Measurements from ENCODE around the gene VAC14. TPM values are rescaled to one million over a fixed set of nuclear protein-coding genes. Genes with fewer than 3 reads are reported as not detected.
"Not testable (repeated sequence)": the region's sequence is repeated elsewhere in the genome, so short reads cannot be mapped to it uniquely, and the experiment has no call there.

Gene VAC14
- total RNA-seq, 2 donors from 2014 or later, result 23.1 to 29.6 TPM

GRCh38 chr16:70680495-70681381, 120.2 kb downstream of the VAC14 start:
- H3K36me3 Mint-ChIP-seq (ENCODE audit: insufficient read depth in 2 of 2), result no peaks in the 10 kb centered on the region
- no peak overlapping the region for H3K4me3 Mint-ChIP-seq
- ATAC-seq (replicated peaks in 1 of 2) (peak in 1 of 2 donors; percentile 2), DNase-seq (no peak)
- H3K27me3 Mint-ChIP-seq (ENCODE audit: low read depth), result no peaks in the 10 kb centered on the region
- no peaks in the 10 kb centered on the region for H3K9me3 Mint-ChIP-seq
- no peaks in the 10 kb centered on the region for H3K4me1 Mint-ChIP-seq (ENCODE audit: low read depth)
- no peak overlapping the region for H3K27ac Mint-ChIP-seq

GRCh38 chr16:70679671-70680494, 121.1 kb downstream of the VAC14 start:
- no peaks in the 10 kb centered on the region for H3K27me3 Mint-ChIP-seq (ENCODE audit: low read depth)
- H3K9me3 Mint-ChIP-seq, result no peaks in the 10 kb centered on the region
- H3K4me1 Mint-ChIP-seq (ENCODE audit: low read depth), result no peaks in the 10 kb centered on the region
- H3K4me3 Mint-ChIP-seq, result no peak overlapping the region
- DNase-seq (peak in 1 of 2 donors; percentile 22), ATAC-seq (replicated peaks in 1 of 2) (peak in 1 of 2 donors; percentile 47)
- H3K27ac Mint-ChIP-seq, result no peak overlapping the region
- no peaks in the 10 kb centered on the region for H3K36me3 Mint-ChIP-seq (ENCODE audit: insufficient read depth in 2 of 2)

- Mint-ChIP-seq H3K36me3 (ENCODE audit: insufficient read depth in 2 of 2) (no peaks in the 10 kb centered on the region), H3K4me3 (no peak overlapping the region), H3K27ac (no peak overlapping the region), H3K27me3 (ENCODE audit: low read depth) (no peaks in the 10 kb centered on the region), H3K4me1 (ENCODE audit: low read depth) (no peaks in the 10 kb centered on the region), H3K9me3 (no peaks in the 10 kb centered on the region)
- ATAC-seq (replicated peaks in 1 of 2) (no peak), DNase-seq (no peak)
Measured at GRCh38 chr16:70678898-70679670, 121.9 kb downstream of the VAC14 start.

- Mint-ChIP-seq H3K4me3 (no peak overlapping the region), H3K27me3 (ENCODE audit: low read depth) (no peaks in the 10 kb centered on the region), H3K36me3 (ENCODE audit: insufficient read depth in 2 of 2) (no peaks in the 10 kb centered on the region), H3K27ac (no peak overlapping the region), H3K4me1 (ENCODE audit: low read depth) (no peaks in the 10 kb centered on the region), H3K9me3 (no peaks in the 10 kb centered on the region)
- ATAC-seq (replicated peaks in 1 of 2), result no peak
- no peak for DNase-seq
Measured at GRCh38 chr16:70678121-70678897, 122.6 kb downstream of the VAC14 start.

- Mint-ChIP-seq H3K27me3 (ENCODE audit: low read depth) (no peaks in the 10 kb centered on the region), H3K36me3 (ENCODE audit: insufficient read depth in 2 of 2) (no peaks in the 10 kb centered on the region), H3K4me3 (no peak overlapping the region), H3K27ac (no peak overlapping the region), H3K9me3 (no peaks in the 10 kb centered on the region), H3K4me1 (ENCODE audit: low read depth) (no peaks in the 10 kb centered on the region)
- no peak for ATAC-seq (replicated peaks in 1 of 2)
- no peak for DNase-seq
Measured at GRCh38 chr16:70677499-70678120, 123.3 kb downstream of the VAC14 start.

GRCh38 chr16:70676675-70677498, 124.1 kb downstream of the VAC14 start:
- Mint-ChIP-seq H3K4me1 (ENCODE audit: low read depth) (no peaks in the 10 kb centered on the region), H3K36me3 (ENCODE audit: insufficient read depth in 2 of 2) (no peaks in the 10 kb centered on the region), H3K9me3 (no peaks in the 10 kb centered on the region), H3K27ac (no peak overlapping the region), H3K27me3 (ENCODE audit: low read depth) (no peaks in the 10 kb centered on the region), H3K4me3 (no peak overlapping the region)
- ATAC-seq (replicated peaks in 1 of 2) (no peak), DNase-seq (no peak)

- no peak overlapping the region for H3K27ac Mint-ChIP-seq
- DNase-seq, result no peak
- H3K36me3 Mint-ChIP-seq (ENCODE audit: insufficient read depth in 2 of 2), result no peaks in the 10 kb centered on the region
- H3K9me3 Mint-ChIP-seq, result no peaks in the 10 kb centered on the region
- H3K4me1 Mint-ChIP-seq (ENCODE audit: low read depth), result no peaks in the 10 kb centered on the region
- no peaks in the 10 kb centered on the region for H3K27me3 Mint-ChIP-seq (ENCODE audit: low read depth)
- H3K4me3 Mint-ChIP-seq, result no peak overlapping the region
- ATAC-seq (replicated peaks in 1 of 2), result no peak
Measured at GRCh38 chr16:70675851-70676513, 125.0 kb downstream of the VAC14 start.

- no peak for DNase-seq
- Mint-ChIP-seq H3K27ac (no peak overlapping the region), H3K36me3 (ENCODE audit: insufficient read depth in 2 of 2) (no peaks in the 10 kb centered on the region), H3K4me3 (no peak overlapping the region), H3K9me3 (no peaks in the 10 kb centered on the region), H3K27me3 (ENCODE audit: low read depth) (no peaks in the 10 kb centered on the region), H3K4me1 (ENCODE audit: low read depth) (no peaks in the 10 kb centered on the region)
- ATAC-seq (replicated peaks in 1 of 2), result no peak
Measured at GRCh38 chr16:70674221-70675014, 126.5 kb downstream of the VAC14 start.

GRCh38 chr16:70670938-70671337, 130.0 kb downstream of the VAC14 start:
- H3K4me1 Mint-ChIP-seq (ENCODE audit: low read depth); H3K9me3 Mint-ChIP-seq; H3K36me3 Mint-ChIP-seq (ENCODE audit: insufficient read depth in 2 of 2); DNase-seq; H3K27me3 Mint-ChIP-seq (ENCODE audit: low read depth); H3K27ac Mint-ChIP-seq; H3K4me3 Mint-ChIP-seq; ATAC-seq (replicated peaks in 1 of 2): not testable (repeated sequence)

- DNase-seq, result no peak
- H3K4me1 Mint-ChIP-seq (ENCODE audit: low read depth), result no peaks in the 10 kb centered on the region
- no peak overlapping the region for H3K4me3 Mint-ChIP-seq
- H3K36me3 Mint-ChIP-seq (ENCODE audit: insufficient read depth in 2 of 2), result no peaks in the 10 kb centered on the region
- ATAC-seq (replicated peaks in 1 of 2), result no peak
- no peaks in the 10 kb centered on the region for H3K27me3 Mint-ChIP-seq (ENCODE audit: low read depth)
- no peak overlapping the region for H3K27ac Mint-ChIP-seq
- no peaks in the 10 kb centered on the region for H3K9me3 Mint-ChIP-seq
Measured at GRCh38 chr16:70670175-70670574, 130.8 kb downstream of the VAC14 start.

Data from activated T-cell treated with anti-CD3 and anti-CD28 coated beads, Interleukin-2, amount 50 U/mL, for 72 hours (primary cell).